Panc1 (cell line): Measurements from ENCODE around the gene ADGRL3. TPM values are rescaled to one million over a fixed set of nuclear protein-coding genes. Genes with fewer than 3 reads are reported as not detected.

ENCODE experiments used
- ATAC-seq: fragments of 200-7000 bp; cut with Tn5 transposase; 2 replicates; pipeline ENCODE4 v1.9.1; 2020; ENCODE audit warnings: mild to moderate bottlenecking, moderate library complexity
- BruUV-seq: library from RNA; stranded (reverse); fragments of 400-500 nt; replicated peaks from 2 replicates; lab custom pipeline; 2021; lab: Mats Ljungman, UMichigan
- CTCF ChIA-PET: fragments of 300-600 bp; sonication (Branson Sonifier 250); formaldehyde crosslinking; loops from one replicate; lab custom pipeline; 2022; ENCODE audit warnings: antibody characterized with exemption; lab: Charles Lee
- POLR2A ChIA-PET: fragments of 300-600 bp; sonication (Branson Sonifier 250); formaldehyde crosslinking; loops from one replicate; lab custom pipeline; 2022; ENCODE audit warnings: antibody characterized with exemption; lab: Charles Lee
- DNase-seq: peaks from one replicate; pipeline ENCODE4 v3.0.0-alpha.2; 2010; ENCODE audit warnings: low read depth, low spot score
- H3K27ac ChIP-seq: 2 replicates; pipeline ENCODE4 v1.5.1; 2011; ENCODE audit warnings: mild to moderate bottlenecking, low read length, inconsistent platforms
- H3K27me3 ChIP-seq: fragments of 200-500 bp; sonication (Bioruptor generic); 2 replicates; pipeline ENCODE4 v1.6.0; 2014; ENCODE audit warnings: low read length, inconsistent platforms; ENCODE audit not compliant: control insufficient read depth, insufficient read depth
- H3K36me3 ChIP-seq: fragments of 200-500 bp; sonication (Bioruptor generic); 2 replicates; pipeline ENCODE4 v1.5.1; 2014; ENCODE audit warnings: inconsistent platforms, mild to moderate bottlenecking, low read length, moderate library complexity; ENCODE audit not compliant: control insufficient read depth, insufficient read depth
- H3K4me1 ChIP-seq: 2 replicates; pipeline ENCODE4 v1.5.1; 2011; ENCODE audit warnings: inconsistent platforms, mild to moderate bottlenecking, low read length, moderate library complexity; ENCODE audit not compliant: control insufficient read depth, insufficient read depth
- H3K4me3 ChIP-seq, 2 experiments: 2 replicates each; pipeline ENCODE4 v1.5.1; 2011 to 2012; ENCODE audit warnings: low read depth in 2 of 2, low read length in 2 of 2, mild to moderate bottlenecking in 2 of 2, inconsistent platforms in 1 of 2, moderate library complexity in 1 of 2
- H3K9me3 ChIP-seq: fragments of 200-500 bp; sonication (Bioruptor generic); 2 replicates; pipeline ENCODE4 v1.5.1; 2014; ENCODE audit warnings: low read depth, mild to moderate bottlenecking, inconsistent platforms, low read length, moderate library complexity; ENCODE audit not compliant: control insufficient read depth, insufficient read depth
- CTCF ChIP-seq: fragments of 450-650 bp; IDR thresholded peaks from 2 replicates; pipeline ENCODE4 v1.5.1; 2017; ENCODE audit warnings: mild to moderate bottlenecking
- POLR2AphosphoS5 ChIP-seq: IDR thresholded peaks from 2 replicates; pipeline ENCODE4 v1.6.1; 2012; ENCODE audit warnings: mild to moderate bottlenecking, low read depth, low read length, moderate library complexity
- REST ChIP-seq, 2 experiments: IDR thresholded peaks; 2 replicates each; pipeline ENCODE4 v1.6.1; 2011 to 2012; ENCODE audit warnings: low read depth in 2 of 2, control low read depth in 1 of 2, low read length in 1 of 2, mild to moderate bottlenecking in 1 of 2, moderate library complexity in 1 of 2; ENCODE audit not compliant: insufficient read depth in 1 of 2
- SIN3A ChIP-seq: IDR thresholded peaks from 2 replicates; pipeline ENCODE4 v1.6.1; 2012; ENCODE audit warnings: low read depth, mild to moderate bottlenecking, low read length, moderate library complexity, borderline replicate concordance; ENCODE audit not compliant: insufficient read depth
- TCF7L2 ChIP-seq: IDR thresholded peaks from 2 replicates; pipeline ENCODE4 v1.6.1; 2011; ENCODE audit warnings: mild to moderate bottlenecking, low read depth, low read length, inconsistent platforms
- in situ Hi-C: cut with HindIII; loops from 2 replicates; pipeline ENCODE4 v1.10.0; 2016; ENCODE audit warnings: low sequenced_read_pairs, low pct_unique_long_range_greater_than_20kb
- intact Hi-C: fragments of 100-400 bp; cut with micrococcal nuclease; formaldehyde crosslinking; loops from one replicate; pipeline ENCODE4 v1.10.0; 2022; ENCODE audit not compliant: unreplicated experiment
- total RNA-seq: library from RNA; stranded (reverse); gene quantifications from one replicate; pipeline ENCODE4 v1.2.1, GENCODE V29; 2021; ENCODE audit not compliant: unreplicated experiment

ADGRL3 gene
- total RNA-seq, 1 experiment from 2014 or later, result 0.23 TPM

GRCh38 chr4:61992351-61992750 lies 792.2 kb downstream of the ADGRL3 start:
- Histone ChIP-seq H3K36me3 (no peaks in the 10 kb centered on the region), H3K4me3 (no peak overlapping the region), H3K9me3 (no peaks in the 10 kb centered on the region), H3K27me3 (no peaks in the 10 kb centered on the region), H3K4me1 (no peaks in the 10 kb centered on the region), H3K27ac (no peak overlapping the region)
- in situ Hi-C loops, result no loop called here
- TF ChIP-seq POLR2AphosphoS5 (no peak), CTCF (no peak), SIN3A (no peak), REST (IDR thresholded peaks at IDR 0.05; ENCODE audit: insufficient read depth in 1 of 2, low read depth in 2 of 2, low read length in 1 of 2) (no peak)
- DNase-seq (no peak), ATAC-seq (no peak)
- intact Hi-C loops, result no loop called here
- ChIA-PET CTCF (no interaction called here), POLR2A (no interaction called here)
- no TSS peak for BruUV-seq

GRCh38 chr4:61994036-61994435 lies 793.9 kb downstream of the ADGRL3 start:
- ATAC-seq (no peak), DNase-seq (no peak)
- POLR2A ChIA-PET, result no interaction called here
- H3K27me3 ChIP-seq, result no peaks in the 10 kb centered on the region
- no TSS peak for BruUV-seq
- in situ Hi-C loops (no loop called here), intact Hi-C loops (no loop called here)
- CTCF ChIA-PET, result no interaction called here
- no peaks in the 10 kb centered on the region for H3K9me3 ChIP-seq
- H3K36me3 ChIP-seq, result no peaks in the 10 kb centered on the region
- H3K27ac ChIP-seq, result no peak overlapping the region
- no peaks in the 10 kb centered on the region for H3K4me1 ChIP-seq
- no peak overlapping the region for H3K4me3 ChIP-seq
- TF ChIP-seq REST (IDR thresholded peaks at IDR 0.05; ENCODE audit: insufficient read depth in 1 of 2, low read depth in 2 of 2, low read length in 1 of 2) (no peak), TCF7L2 (no peak), SIN3A (no peak), CTCF (no peak), POLR2AphosphoS5 (no peak)
